LNCaP clone FGC (cell line): Measurements from ENCODE around the gene TENT4A.

Source experiments
- DNase-seq: peaks from one replicate; pipeline ENCODE4 v3.0.0-alpha.2; 2011; ENCODE audit warnings: low read depth
- H3K4me3 ChIP-seq: 2 replicates; pipeline ENCODE4 v1.5.1; 2011; ENCODE audit warnings: mild to moderate bottlenecking, low read depth, low read length, control low read depth
- CTCF ChIP-seq: IDR thresholded peaks from 2 replicates; pipeline ENCODE4 v1.5.1; 2012; ENCODE audit warnings: mild to moderate bottlenecking; ENCODE audit not compliant: control insufficient read depth, insufficient read depth; ENCODE audit errors: extremely low read depth

The TENT4A gene

DNA sequence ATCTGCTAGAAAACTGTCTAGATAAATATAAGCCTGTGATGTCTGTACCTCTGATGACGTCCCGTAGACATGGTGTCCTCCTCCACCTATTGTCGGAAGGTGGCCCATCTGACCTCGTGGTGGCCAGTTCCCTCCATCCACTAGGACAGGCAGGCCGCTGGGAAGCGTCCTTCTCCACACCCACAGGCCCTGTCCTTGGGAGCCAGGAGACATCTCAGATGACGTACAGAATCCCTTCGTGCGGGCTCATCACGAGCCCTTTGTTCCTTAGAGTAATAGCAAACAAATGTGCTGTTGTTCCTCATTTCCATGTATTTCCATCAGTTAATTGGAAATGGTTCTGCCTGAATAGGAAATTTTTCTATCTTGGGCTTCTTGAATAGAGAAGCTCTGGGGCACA lies 38.3 kb upstream of the TENT4A start:
- no peak for DNase-seq
- TF ChIP-seq CTCF = no peak
- no peak overlapping the region for H3K4me3 ChIP-seq

DNA sequence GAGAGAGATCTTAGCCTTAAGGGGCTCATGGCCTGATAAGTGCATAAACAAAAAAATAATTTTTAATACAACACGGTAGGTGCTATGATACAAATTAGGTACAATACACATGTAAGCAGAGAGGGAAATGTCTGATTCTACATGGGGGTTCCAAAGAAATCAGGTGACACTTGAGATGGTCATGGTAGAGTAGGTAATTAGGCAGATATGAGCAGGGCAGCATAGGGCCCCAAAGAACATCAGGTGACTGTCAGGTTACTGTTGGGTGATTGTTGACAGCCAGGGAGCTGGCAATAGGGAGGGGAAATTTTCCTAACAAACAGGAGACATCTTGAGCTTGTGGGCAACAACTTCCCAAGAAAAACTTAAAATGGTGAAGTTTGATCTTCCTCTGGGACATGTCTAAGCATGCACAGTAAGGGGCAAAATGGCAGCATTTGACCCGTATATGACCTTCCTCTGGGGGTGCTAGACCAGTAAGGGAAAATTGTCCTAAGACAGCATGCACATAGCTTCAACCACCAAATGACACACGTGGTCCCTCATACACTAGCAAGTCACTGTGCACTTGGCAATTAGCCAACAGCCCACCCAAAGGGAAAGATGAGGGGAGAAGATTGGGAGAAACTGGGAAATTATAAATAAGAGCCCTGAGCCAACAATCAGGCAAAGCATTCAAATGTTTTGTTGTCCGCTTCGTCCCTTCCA lies 37.3 kb upstream of the TENT4A start:
- no peak for DNase-seq
- TF ChIP-seq CTCF = no peak
- no peak overlapping the region for H3K4me3 ChIP-seq

DNA sequence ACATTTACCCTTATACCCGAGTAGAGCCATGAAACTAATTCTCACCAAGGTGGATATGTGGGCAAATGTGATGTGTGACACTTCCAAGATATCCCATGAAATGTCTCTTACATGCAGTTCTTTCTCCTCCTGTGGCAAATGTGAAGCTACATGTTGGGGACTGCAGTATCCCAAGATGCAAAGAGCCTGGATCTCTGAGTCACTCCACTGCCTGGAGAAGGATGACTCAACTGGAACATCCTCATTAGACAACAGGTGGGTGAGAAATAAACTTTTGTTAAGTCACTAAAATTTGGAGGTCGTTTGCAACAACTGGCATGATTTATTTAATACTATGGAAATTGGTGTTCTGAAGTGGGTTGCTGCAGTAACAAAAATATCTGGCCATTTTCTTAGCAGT lies 36.5 kb upstream of the TENT4A start:
- DNase-seq = no peak
- TF ChIP-seq CTCF = no peak
- H3K4me3 ChIP-seq = no peak overlapping the region

DNA sequence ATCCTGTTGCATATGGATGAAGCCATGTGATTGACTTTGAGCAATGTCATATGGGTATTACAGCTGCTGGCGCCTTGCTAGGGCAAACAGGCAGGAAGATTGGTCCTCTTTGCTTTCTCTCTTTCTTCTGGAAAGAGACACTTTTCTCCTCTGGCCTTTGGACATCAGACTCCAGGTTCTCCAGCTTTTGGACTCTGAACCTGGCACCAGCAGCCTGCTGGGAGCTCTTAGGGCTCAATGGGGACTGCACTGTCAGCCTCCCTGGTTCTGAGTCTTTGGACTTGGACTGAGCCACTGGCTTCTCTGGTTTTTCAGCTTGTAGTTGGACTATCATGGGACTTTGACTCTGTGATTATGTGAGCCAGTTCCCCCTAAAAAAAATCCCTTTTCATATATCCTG lies 34.8 kb upstream of the TENT4A start:
- H3K4me3 ChIP-seq = no peak overlapping the region
- no peak for DNase-seq
- TF ChIP-seq CTCF = no peak

DNA sequence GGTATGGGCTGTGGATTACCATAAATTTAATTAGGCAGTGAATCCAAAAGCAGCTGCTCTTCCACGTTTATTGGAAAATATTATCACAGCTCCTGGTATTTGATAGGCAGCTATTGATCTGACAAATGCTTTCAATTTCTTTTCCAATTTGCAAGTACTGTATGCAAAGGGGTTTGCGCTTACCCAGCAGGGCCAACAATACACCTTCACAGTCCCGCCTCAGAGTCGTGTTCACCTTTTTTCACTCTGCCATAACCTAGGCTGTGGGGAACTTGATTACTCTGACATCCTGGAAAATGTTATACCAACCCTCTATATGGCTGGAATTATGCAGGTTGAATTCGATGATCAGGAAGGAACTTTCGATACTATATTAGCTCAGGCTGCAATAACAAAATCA lies 32.3 kb upstream of the TENT4A start:
- no peak overlapping the region for H3K4me3 ChIP-seq
- no peak for TF ChIP-seq CTCF
- DNase-seq = no peak

GRCh38 chr5:6681682-6682081 lies 31.6 kb upstream of the TENT4A start:
- TF ChIP-seq CTCF = no peak
- H3K4me3 ChIP-seq = no peak overlapping the region
- no peak for DNase-seq

DNA sequence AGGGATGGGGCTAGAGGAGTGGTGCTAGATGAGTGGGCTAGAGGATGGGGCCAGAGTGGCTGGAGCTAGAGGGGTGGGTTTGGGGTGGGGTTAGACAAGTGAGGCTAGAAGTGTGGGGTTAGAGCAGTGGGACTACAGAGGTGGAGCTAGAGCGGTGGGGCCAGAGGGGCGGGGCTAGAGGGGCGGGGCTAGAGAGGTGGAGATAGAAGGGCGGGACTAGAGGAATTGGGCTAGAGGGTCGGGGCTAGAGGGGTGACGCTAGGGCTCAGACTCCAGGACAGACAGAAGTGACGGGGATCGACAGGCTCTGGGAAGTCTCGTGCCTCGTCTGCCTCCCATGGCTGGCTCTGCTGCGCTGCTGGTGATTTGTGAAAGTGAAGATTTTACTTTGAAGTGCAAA lies 31.0 kb upstream of the TENT4A start:
- TF ChIP-seq CTCF = no peak
- DNase-seq = no peak
- H3K4me3 ChIP-seq = no peak overlapping the region
